GM11168 (cell line): ENCODE measurements around the gene CLIC4.
"Not testable (repeated sequence)": the region's sequence is repeated elsewhere in the genome, so short reads cannot be mapped to it uniquely, and the experiment has no call there.

Experiments
- in situ Hi-C: fragments of 300-500 bp; cut with MboI; formaldehyde crosslinking; loops from one replicate; pipeline ENCODE4 v1.12.0; 2022; ENCODE audit warnings: low sequenced_read_pairs; ENCODE audit not compliant: unreplicated experiment

Gene CLIC4

GRCh38 chr1:24744911-24745710 lies at the start of gene CLIC4:
CLIC4 (plus strand) TSS chr1:24745447; CDS start chr1:24745554, 107 bp downstream.
- in situ Hi-C loops: no loop called here

GRCh38 chr1:24696041-24696755 lies 49.0 kb upstream of the CLIC4 start:
- in situ Hi-C loops: loop anchor here (25.0 kb wide), 1 partner anchor 491 kb away; no protein-coding TSS in a partner anchor

- in situ Hi-C loops: loop anchor here (25.0 kb wide), 1 partner anchor 490 kb away; no protein-coding TSS in a partner anchor
Measured at GRCh38 chr1:24696756-24697330, 48.4 kb upstream of the CLIC4 start.

DNA sequence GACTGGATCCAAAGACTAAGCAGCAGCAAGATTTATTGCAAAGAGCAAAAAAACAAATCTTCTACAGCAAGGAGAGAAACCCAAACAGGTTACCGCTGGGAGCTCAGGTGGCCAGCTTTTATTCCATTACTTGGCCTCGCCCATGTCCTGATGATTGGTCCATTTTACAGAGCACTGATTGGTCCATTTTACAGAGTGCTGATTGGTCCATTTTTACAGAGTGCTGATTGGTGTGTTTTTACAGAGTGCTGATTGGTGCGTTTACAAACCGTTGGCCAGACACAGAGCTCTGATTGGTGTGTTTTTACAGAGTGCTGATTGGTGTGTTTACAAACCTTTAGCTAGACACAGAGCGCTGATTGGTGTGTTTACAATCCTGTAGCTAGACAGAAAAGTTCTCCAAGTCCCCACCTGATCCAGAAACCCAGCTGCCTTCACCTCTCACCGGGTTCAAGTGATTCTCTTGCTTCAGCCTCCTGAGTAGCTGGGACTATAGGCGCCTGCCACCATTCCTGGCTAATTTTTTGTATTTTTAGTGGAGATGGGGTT lies 47.7 kb upstream of the CLIC4 start:
- in situ Hi-C loops: loop anchor here (25.0 kb wide), 1 partner anchor 490 kb away; no protein-coding TSS in a partner anchor

DNA sequence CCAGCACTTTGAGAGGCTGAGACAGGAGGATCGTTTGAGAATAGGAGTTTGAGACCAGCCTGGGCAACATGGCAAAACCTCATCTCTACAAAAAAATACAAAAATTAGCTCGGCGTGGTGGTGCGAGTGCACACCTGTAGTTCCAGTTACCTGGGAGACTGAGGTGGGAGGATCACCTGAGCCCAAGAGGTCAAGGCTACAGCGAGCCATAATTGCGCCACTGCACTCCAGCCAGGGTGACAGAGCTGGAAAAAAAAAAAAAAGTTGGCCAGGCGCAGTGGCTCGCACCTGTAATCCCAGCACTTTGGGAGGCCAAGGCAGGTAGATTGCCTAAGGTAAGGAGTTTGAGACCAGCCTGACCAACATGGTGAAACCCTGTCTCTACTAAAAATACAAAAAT lies 46.9 kb upstream of the CLIC4 start:
- in situ Hi-C loops: loop anchor here (25.0 kb wide), 1 partner anchor 489 kb away; no protein-coding TSS in a partner anchor

DNA sequence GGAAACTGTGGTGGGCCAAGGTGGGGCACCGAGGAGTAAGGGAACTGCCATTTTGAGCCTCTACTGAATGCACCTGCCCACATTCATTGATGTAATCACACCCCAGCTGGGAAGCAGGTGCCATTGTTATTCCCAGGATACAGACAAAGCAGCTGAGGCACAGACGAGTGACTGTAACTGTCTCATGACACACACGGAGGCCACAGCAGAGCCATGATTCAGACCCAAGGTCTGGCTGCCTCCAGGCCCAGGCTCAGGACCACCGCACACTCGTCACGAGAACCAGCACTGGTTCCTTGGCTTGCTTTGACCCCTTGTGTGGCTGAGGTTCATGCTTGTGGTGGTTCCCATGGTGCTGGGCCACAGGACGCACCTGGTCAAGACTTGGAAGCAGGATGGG lies 45.6 kb upstream of the CLIC4 start:
- in situ Hi-C loops: loop anchor here (25.0 kb wide), 1 partner anchor 488 kb away; no protein-coding TSS in a partner anchor

- in situ Hi-C loops: no loop called here
Measured at GRCh38 chr1:24702511-24703293, 42.5 kb upstream of the CLIC4 start.

DNA sequence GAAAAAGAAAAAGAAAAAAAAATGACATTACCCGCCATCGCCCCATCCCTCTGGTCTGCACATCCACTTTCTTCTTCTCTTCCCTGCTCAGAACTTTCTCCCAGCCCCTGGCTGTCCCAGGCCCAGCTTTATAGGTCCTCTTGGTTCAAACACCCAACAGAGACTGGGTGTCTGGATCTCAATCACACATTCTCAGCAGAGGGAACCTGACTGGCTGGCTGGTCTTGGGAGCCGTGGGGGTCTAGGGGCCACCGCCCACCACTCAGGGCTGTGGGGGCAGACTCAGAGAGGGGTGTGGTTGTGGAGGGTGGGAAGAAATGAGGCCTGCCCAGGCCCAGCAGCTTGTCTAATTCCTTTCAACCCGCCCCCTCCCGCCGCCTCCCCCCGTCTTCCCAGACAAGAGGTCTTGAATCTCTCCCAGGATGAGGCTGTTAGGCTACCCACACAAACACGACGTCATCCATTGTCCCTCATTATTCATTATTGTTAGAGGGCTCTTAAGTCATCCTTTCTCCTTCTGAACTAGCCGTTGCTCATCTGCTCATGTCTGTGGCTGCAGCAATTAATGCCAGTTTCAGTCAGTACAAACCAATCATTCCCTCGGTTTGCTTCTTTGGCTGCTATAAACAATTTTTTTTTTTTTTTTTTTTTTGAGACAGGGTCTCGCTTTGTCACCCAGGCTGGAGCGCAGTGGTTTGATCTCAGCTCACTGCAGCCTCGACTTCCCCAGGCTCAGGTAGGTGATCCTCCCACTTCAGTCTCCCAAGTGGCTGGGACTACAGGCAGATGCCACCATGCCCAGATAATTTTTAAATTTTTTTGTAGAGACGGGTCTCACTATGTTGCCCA lies 40.6 kb upstream of the CLIC4 start:
- in situ Hi-C loops: no loop called here

- in situ Hi-C loops: no loop called here
Measured at GRCh38 chr1:24705260-24706073, 39.8 kb upstream of the CLIC4 start.

DNA sequence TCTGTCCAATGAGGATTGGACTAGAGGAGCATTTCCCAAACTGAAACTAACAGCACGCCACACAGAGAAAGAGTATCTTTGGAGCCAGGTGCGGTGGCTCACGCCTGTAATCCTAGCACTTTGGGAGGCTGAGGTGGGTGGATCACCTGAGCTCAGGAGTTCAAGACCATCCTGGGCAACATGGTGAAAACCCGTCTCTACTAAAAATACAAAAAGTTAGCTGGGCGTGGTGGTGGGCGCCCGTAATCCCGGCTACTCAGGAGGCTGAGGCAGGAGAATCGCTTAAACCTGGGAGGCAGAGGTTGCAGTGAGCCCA lies 39.2 kb upstream of the CLIC4 start:
- in situ Hi-C loops: not testable (repeated sequence)

DNA sequence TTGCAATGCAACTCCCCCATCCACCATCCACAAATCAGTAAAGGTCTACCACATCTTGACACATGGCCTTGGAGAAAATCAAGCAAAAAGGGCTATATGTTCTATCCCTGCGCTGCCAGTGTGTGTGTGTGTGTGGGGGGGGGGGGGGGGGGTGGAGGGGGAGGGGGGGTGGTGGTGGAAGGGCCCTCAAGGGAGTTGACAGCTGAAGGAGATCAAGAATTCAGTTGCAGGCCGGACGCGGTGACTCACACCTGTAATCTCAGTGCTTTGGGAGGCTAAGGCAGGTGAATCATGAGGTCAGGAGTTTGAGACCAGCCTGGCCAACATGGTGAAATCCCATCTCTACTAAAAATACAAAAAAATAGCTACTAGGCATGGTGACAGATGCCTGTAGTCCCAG lies 37.6 kb upstream of the CLIC4 start:
- in situ Hi-C loops: no loop called here

DNA sequence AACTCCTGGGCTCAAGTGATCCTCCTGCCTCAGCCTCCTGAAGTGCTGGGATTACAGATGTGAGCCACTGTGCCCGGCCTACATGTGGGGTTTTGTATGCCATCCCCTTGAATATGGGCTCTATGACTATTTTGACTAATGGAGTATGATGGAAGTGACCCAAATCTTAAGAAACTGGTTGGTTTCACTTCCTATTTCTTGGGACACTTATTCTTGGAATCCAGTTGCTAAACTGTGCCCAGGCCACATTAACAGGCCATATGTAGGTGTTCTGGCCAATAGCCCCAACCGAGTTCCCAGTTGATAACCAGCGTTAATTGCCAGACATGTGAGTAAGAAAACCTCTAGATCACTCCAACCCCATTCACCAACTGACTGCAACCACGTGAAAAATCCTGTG lies 36.3 kb upstream of the CLIC4 start:
- in situ Hi-C loops: no loop called here

DNA sequence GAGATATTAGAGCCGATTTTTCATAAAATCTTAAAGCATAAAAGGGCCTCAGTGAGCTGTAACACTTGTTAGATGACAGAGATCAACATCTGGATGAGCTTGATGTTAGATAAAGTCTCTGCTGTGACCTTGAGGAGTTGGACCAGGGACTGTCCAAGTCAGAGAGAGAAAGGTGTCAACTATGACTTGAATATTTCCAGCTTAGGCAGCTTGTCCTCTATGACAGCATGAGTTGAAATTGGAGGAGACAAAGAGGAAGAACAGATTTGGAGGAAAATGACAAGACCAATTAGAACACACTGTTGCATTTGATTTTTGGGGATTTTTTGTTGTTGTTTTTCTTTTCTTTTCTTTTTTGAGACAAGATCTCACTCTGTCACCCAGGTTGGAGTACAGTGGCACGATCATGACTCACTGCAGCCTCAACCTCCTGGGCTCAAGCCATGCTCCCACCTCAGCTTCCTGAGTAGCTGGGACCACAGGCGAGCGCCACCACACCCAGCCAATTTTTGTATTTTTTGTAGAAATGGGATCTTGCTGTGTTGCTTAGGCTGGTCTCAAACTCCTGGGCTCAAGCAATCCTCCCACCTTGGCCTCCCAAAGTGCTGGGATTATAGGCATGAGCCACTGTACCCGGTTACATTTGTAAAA lies 35.3 kb upstream of the CLIC4 start:
- in situ Hi-C loops: no loop called here

GRCh38 chr1:24711329-24711728 lies 33.9 kb upstream of the CLIC4 start:
- in situ Hi-C loops: no loop called here

- in situ Hi-C loops: no loop called here
Measured at GRCh38 chr1:24713176-24713575, 32.1 kb upstream of the CLIC4 start.

DNA sequence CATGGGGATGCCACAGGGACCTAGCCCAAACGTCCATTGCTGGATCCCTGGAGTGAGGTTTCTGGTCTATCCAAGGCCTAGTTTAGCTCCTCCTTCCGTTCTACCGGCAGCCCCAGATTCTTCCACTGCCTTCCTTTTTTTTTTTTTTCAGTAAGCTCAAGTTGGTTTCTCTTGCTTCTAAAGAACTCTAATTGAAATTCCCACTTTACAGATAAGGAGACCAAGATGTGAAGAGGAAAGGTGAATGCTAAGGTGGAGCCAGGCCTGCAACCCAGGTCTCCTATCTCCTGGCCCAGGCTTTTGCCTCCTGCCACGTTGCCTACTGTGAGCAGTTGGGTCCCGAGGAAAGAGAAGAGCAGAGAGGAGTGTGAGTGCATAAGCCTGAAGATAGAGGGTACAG lies 31.5 kb upstream of the CLIC4 start:
- in situ Hi-C loops: no loop called here

GRCh38 chr1:24714859-24715520 lies 30.3 kb upstream of the CLIC4 start:
- in situ Hi-C loops: no loop called here
